Anterior cingulate cortex (tissue), 58 donors: ENCODE measurements around the gene ABL1.

Experiments
- DNase-seq, 58 donors: peaks; one replicate each; lab custom pipeline; 2025; lab: John Stamatoyannopoulos, UW

The ABL1 gene

GRCh38 chr9:130927995-130928900 is 93.2 kb downstream of the ABL1 start:
- DNase-seq: peak in 3 of 58 donors; percentile 17 to 35 (median 24)

- DNase-seq: peak in 1 of 58 donors; percentile 2
These were observed 94.6 kb downstream of the ABL1 start for GRCh38 chr9:130929571-130930038.

- no peak for DNase-seq
These were observed 95.2 kb downstream of the ABL1 start for GRCh38 chr9:130930132-130930803.

GRCh38 chr9:130930804-130931349 is 95.8 kb downstream of the ABL1 start:
- no peak for DNase-seq

GRCh38 chr9:130931508-130932254 is 96.6 kb downstream of the ABL1 start:
- no peak for DNase-seq

GRCh38 chr9:130932255-130933079 is 97.4 kb downstream of the ABL1 start:
- DNase-seq: no peak

- DNase-seq: no peak
These were observed 98.3 kb downstream of the ABL1 start for GRCh38 chr9:130933114-130934046.

- DNase-seq: no peak
These were observed 99.2 kb downstream of the ABL1 start for GRCh38 chr9:130934246-130934645.

- no peak for DNase-seq
These were observed 99.9 kb downstream of the ABL1 start for GRCh38 chr9:130934702-130935647.

GRCh38 chr9:130935648-130936271 is 100.7 kb downstream of the ABL1 start:
- no peak for DNase-seq

GRCh38 chr9:130936285-130937117 is 101.4 kb downstream of the ABL1 start:
- peak in 13 of 58 donors; percentile 3 to 49 (median 23) for DNase-seq
